Uterus (tissue), 2 donors: ENCODE data around the gene VIT.

ENCODE experiments used
- POLR2A ChIP-seq, 2 donors: fragments of 450-650 bp; IDR thresholded peaks; one replicate each; pipeline ENCODE4 v1.6.1; 2016; ENCODE audit warnings: antibody characterized with exemption in 2 of 2, mild to moderate bottlenecking in 1 of 2, moderate library complexity in 1 of 2
- TF ChIP-seq, protein P1 (sequence below), 4 experiments: fragments of 200-600 bp in 2 of 4; fragments of 450-650 bp in 2 of 4; sonication (generic) in 2 of 4; IDR thresholded peaks; one replicate each; pipeline ENCODE4 v1.5.1; 2016 to 2019; ENCODE audit warnings: antibody characterized with exemption in 4 of 4, mild to moderate bottlenecking in 2 of 4, moderate library complexity in 1 of 4

DNA sequence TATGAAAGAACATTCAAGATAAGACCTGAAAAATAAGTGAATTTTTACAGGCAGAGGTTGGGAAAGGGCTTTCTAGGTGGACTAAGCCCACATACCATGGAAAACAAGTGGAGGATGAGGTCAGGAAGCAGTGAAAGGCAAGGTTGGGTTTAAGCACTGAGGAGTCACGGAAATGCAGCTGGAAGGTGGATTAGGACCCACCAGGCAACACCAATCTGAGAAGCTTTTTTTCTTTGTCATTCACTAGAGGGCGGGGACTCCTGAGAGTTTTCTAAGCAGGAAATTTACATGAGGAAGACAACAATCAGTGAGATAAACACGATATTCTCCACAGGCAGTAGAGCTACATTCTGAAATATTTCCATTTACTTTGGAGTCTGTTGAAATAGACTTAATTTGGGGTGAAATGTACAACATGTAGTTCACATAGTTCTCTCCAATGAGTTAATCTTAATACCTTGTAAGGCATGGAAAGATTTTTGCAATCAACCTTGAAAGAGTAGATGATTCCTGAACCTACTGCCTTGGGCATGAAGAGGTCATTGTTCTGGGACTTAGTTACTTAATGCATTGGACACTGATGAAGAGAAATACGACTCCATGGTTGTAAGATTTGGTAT lies 40.7 kb downstream of the VIT start:
- TF ChIP-seq, protein P1, sequence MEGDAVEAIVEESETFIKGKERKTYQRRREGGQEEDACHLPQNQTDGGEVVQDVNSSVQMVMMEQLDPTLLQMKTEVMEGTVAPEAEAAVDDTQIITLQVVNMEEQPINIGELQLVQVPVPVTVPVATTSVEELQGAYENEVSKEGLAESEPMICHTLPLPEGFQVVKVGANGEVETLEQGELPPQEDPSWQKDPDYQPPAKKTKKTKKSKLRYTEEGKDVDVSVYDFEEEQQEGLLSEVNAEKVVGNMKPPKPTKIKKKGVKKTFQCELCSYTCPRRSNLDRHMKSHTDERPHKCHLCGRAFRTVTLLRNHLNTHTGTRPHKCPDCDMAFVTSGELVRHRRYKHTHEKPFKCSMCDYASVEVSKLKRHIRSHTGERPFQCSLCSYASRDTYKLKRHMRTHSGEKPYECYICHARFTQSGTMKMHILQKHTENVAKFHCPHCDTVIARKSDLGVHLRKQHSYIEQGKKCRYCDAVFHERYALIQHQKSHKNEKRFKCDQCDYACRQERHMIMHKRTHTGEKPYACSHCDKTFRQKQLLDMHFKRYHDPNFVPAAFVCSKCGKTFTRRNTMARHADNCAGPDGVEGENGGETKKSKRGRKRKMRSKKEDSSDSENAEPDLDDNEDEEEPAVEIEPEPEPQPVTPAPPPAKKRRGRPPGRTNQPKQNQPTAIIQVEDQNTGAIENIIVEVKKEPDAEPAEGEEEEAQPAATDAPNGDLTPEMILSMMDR (IDR thresholded peaks at IDR 0.05): no peak
- no peak for TF ChIP-seq POLR2A (IDR thresholded peaks at IDR 0.05)
